ENCODE results near the gene ERBB4. TPM values are rescaled to one million over a fixed set of nuclear protein-coding genes. Genes with fewer than 3 reads are reported as not detected.

The ERBB4 gene
- total RNA-seq, 1 experiment from 2014 or later: 2.9 TPM

GRCh38 chr2:212414767-212415211 is 123.8 kb downstream of the ERBB4 start:
- H3K9me3 Mint-ChIP-seq (ENCODE audit: low read depth, unreplicated experiment): no peaks in the 10 kb centered on the region
- no peak for TF ChIP-seq CTCF (IDR thresholded peaks at IDR 0.05; ENCODE audit: unreplicated experiment)
- intact Hi-C loops (cut with micrococcal nuclease; ENCODE audit: unreplicated experiment): no loop called here
- H3K27me3 Mint-ChIP-seq (ENCODE audit: unreplicated experiment): no peaks in the 10 kb centered on the region
- no peak overlapping the region for H3K27ac Mint-ChIP-seq (ENCODE audit: unreplicated experiment)
- no peak overlapping the region for H3K4me3 Mint-ChIP-seq (ENCODE audit: low read depth, unreplicated experiment)
- no peak for DNase-seq
- BruUV-seq (replicated peaks): no TSS peak
- no peaks in the 10 kb centered on the region for H3K4me1 Mint-ChIP-seq (ENCODE audit: low read depth, unreplicated experiment)
- no peaks in the 10 kb centered on the region for H3K36me3 Mint-ChIP-seq (ENCODE audit: insufficient read depth, unreplicated experiment)
- CTCF ChIA-PET: no interaction called here

GRCh38 chr2:212409560-212409959 is 129.0 kb downstream of the ERBB4 start:
- no peaks in the 10 kb centered on the region for H3K36me3 Mint-ChIP-seq (ENCODE audit: insufficient read depth, unreplicated experiment)
- H3K27ac Mint-ChIP-seq (ENCODE audit: unreplicated experiment): no peak overlapping the region
- TF ChIP-seq CTCF (IDR thresholded peaks at IDR 0.05; ENCODE audit: unreplicated experiment): no peak
- H3K4me1 Mint-ChIP-seq (ENCODE audit: low read depth, unreplicated experiment): no peaks in the 10 kb centered on the region
- intact Hi-C loops (cut with micrococcal nuclease; ENCODE audit: unreplicated experiment): loop anchor here (10.0 kb wide), 1 partner anchor 665 kb away; no protein-coding TSS in a partner anchor
- no peaks in the 10 kb centered on the region for H3K27me3 Mint-ChIP-seq (ENCODE audit: unreplicated experiment)
- DNase-seq: no peak
- no peak overlapping the region for H3K4me3 Mint-ChIP-seq (ENCODE audit: low read depth, unreplicated experiment)
- BruUV-seq (replicated peaks): no TSS peak
- CTCF ChIA-PET: no interaction called here
- no peaks in the 10 kb centered on the region for H3K9me3 Mint-ChIP-seq (ENCODE audit: low read depth, unreplicated experiment)

GRCh38 chr2:212408524-212408923 is 130.1 kb downstream of the ERBB4 start:
- Mint-ChIP-seq H3K4me1 (ENCODE audit: low read depth, unreplicated experiment) (no peaks in the 10 kb centered on the region), H3K27me3 (ENCODE audit: unreplicated experiment) (no peaks in the 10 kb centered on the region), H3K36me3 (ENCODE audit: insufficient read depth, unreplicated experiment) (no peaks in the 10 kb centered on the region), H3K27ac (ENCODE audit: unreplicated experiment) (no peak overlapping the region), H3K4me3 (ENCODE audit: low read depth, unreplicated experiment) (no peak overlapping the region), H3K9me3 (ENCODE audit: low read depth, unreplicated experiment) (no peaks in the 10 kb centered on the region)
- intact Hi-C loops (cut with micrococcal nuclease; ENCODE audit: unreplicated experiment): loop anchor here (10.0 kb wide), 1 partner anchor 664 kb away; no protein-coding TSS in a partner anchor
- no peak for DNase-seq
- no peak for TF ChIP-seq CTCF (IDR thresholded peaks at IDR 0.05; ENCODE audit: unreplicated experiment)
- no TSS peak for BruUV-seq (replicated peaks)
- CTCF ChIA-PET: no interaction called here

- BruUV-seq (replicated peaks): no TSS peak
- DNase-seq: no peak
- intact Hi-C loops (cut with micrococcal nuclease; ENCODE audit: unreplicated experiment): loop anchor here (10.0 kb wide), 1 partner anchor 662 kb away; no protein-coding TSS in a partner anchor
- CTCF ChIA-PET: no interaction called here
- no peak for TF ChIP-seq CTCF (IDR thresholded peaks at IDR 0.05; ENCODE audit: unreplicated experiment)
- Mint-ChIP-seq H3K27ac (ENCODE audit: unreplicated experiment) (no peak overlapping the region), H3K4me1 (ENCODE audit: low read depth, unreplicated experiment) (no peaks in the 10 kb centered on the region), H3K36me3 (ENCODE audit: insufficient read depth, unreplicated experiment) (no peaks in the 10 kb centered on the region), H3K4me3 (ENCODE audit: low read depth, unreplicated experiment) (no peak overlapping the region), H3K27me3 (ENCODE audit: unreplicated experiment) (no peaks in the 10 kb centered on the region), H3K9me3 (ENCODE audit: low read depth, unreplicated experiment) (no peaks in the 10 kb centered on the region)
These were observed 131.9 kb downstream of the ERBB4 start for GRCh38 chr2:212406716-212407115.

Data from Calu3 (cell line).